ENCODE measurements around the gene SLC12A8. TPM values are rescaled to one million over a fixed set of nuclear protein-coding genes. Genes with fewer than 3 reads are reported as not detected.
A peak's percentile ranks its signal among the peaks of the same experiment; 100 is the strongest.

The SLC12A8 gene
- total RNA-seq, 1 experiment from 2014 or later, result 30.7 TPM

DNA sequence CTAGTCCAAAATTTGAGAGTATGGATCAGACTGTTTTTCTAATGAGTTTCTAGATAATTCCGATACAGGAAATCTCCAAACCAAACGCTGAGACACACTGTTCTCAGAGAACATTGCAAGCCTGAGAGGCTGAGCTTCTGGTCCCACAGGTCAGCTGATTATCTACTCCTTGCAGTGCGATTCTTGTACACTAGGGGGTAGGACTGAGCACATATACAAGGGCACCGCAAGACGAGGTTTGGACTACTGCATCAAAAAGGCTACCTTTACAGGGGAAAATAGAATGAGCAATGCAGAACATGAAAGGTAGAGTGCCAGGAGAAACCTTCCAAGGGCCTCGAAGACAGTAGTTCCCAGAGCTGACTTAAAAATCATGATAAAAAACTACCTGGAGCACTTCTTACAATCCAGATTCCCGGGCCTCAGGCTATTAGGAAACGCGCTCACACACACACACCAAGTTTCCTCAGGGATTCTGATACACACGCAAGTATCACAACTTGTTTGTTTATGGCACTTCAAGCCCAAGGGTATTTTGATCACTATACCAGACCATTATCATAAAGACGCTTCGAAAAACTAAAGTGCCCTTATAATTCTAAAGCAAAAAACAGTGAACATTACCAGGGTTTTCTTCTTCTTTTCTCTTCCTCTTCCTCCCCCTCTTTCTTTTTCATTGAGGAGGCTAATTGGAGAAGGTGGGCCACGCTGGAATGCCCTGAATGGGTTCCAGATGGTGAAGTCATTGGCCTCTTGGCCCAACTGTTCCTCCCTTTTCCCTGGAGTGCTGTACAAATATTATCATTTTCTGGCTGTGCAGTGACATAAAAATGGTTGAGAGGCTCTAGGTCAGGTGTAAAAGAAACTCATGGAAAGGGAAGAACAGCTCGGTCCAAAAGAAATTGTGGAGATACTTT, 61.8 kb downstream of the SLC12A8 start:
- no peak for TF ChIP-seq EZH2 (IDR thresholded peaks at IDR 0.05; ENCODE audit: low read depth)
- TF ChIP-seq, protein P1, sequence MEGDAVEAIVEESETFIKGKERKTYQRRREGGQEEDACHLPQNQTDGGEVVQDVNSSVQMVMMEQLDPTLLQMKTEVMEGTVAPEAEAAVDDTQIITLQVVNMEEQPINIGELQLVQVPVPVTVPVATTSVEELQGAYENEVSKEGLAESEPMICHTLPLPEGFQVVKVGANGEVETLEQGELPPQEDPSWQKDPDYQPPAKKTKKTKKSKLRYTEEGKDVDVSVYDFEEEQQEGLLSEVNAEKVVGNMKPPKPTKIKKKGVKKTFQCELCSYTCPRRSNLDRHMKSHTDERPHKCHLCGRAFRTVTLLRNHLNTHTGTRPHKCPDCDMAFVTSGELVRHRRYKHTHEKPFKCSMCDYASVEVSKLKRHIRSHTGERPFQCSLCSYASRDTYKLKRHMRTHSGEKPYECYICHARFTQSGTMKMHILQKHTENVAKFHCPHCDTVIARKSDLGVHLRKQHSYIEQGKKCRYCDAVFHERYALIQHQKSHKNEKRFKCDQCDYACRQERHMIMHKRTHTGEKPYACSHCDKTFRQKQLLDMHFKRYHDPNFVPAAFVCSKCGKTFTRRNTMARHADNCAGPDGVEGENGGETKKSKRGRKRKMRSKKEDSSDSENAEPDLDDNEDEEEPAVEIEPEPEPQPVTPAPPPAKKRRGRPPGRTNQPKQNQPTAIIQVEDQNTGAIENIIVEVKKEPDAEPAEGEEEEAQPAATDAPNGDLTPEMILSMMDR (conservative IDR thresholded peaks at IDR 0.05), result peak; percentile 66
- Histone ChIP-seq H3K4me1 (replicated peaks; ENCODE audit: insufficient read depth) (no peaks in the 10 kb centered on the region), H3K4me3 (no peak overlapping the region), H3K36me3 (ENCODE audit: low read depth) (no peaks in the 10 kb centered on the region), H3K27me3 (ENCODE audit: insufficient read depth, low read depth) (no peaks in the 10 kb centered on the region), H3K9me2 (ENCODE audit: insufficient read depth) (no peaks in the 10 kb centered on the region), H3K79me2 (ENCODE audit: low read depth) (no peaks in the 10 kb centered on the region), H2AFZ (no peak overlapping the region), H3K4me2 (no peak overlapping the region), H4K20me1 (ENCODE audit: insufficient read depth) (no peaks in the 10 kb centered on the region; the same call in 1 of the 2 replicates), H3K27ac (no peak overlapping the region), H3F3A (ENCODE audit: insufficient read depth, low read depth) (no peaks in the 10 kb centered on the region), H3K9me3 (ENCODE audit: insufficient read depth, low read depth) (no peaks in the 10 kb centered on the region)
- ChIA-PET POLR2A (ENCODE audit: unreplicated experiment) (no interaction called here), CTCF (interaction anchor here (0.6 kb wide), 1 partner anchor 10 kb away, joined by 7 read pairs; no protein-coding TSS in a partner anchor)
- intact Hi-C loops (cut with micrococcal nuclease; ENCODE audit: unreplicated experiment), result no loop called here
- DNase-seq, result no peak
- BruUV-seq (replicated peaks), result no TSS peak

DNA sequence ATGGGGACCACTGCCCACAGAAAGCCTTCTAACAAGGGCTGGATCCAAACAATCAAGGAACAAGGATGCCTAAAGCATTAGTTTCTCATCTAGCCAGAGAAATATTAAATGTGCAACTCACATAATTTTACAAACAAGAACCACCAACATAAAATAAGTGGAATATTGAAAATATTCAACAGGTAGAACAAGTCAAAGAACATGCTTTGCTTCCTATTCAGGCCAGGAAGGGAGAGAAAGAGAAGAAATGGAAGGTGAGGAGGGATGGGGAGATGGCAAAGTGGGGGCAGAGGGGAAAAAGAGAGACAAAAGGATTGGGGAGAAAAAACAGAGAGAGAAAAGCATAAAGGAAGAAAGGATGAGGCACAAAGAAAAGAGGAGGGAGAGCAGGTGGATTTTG, 63.1 kb downstream of the SLC12A8 start:
- no peak for DNase-seq
- Histone ChIP-seq H3F3A (ENCODE audit: insufficient read depth, low read depth) (no peaks in the 10 kb centered on the region), H2AFZ (no peak overlapping the region), H3K9me2 (ENCODE audit: insufficient read depth) (no peaks in the 10 kb centered on the region), H3K4me2 (no peak overlapping the region), H3K4me3 (no peak overlapping the region), H3K27ac (no peak overlapping the region), H3K4me1 (replicated peaks; ENCODE audit: insufficient read depth) (no peaks in the 10 kb centered on the region), H3K9me3 (ENCODE audit: insufficient read depth, low read depth) (no peaks in the 10 kb centered on the region), H3K79me2 (ENCODE audit: low read depth) (no peaks in the 10 kb centered on the region), H4K20me1 (ENCODE audit: insufficient read depth) (no peaks in the 10 kb centered on the region; the same call in 1 of the 2 replicates), H3K27me3 (ENCODE audit: insufficient read depth, low read depth) (no peaks in the 10 kb centered on the region), H3K36me3 (ENCODE audit: low read depth) (no peaks in the 10 kb centered on the region)
- BruUV-seq (replicated peaks), result no TSS peak
- intact Hi-C loops (cut with micrococcal nuclease; ENCODE audit: unreplicated experiment), result no loop called here
- ChIA-PET CTCF (no interaction called here), POLR2A (ENCODE audit: unreplicated experiment) (interaction anchor here (0.7 kb wide), 1 partner anchor 61 kb away, joined by 3 read pairs; no protein-coding TSS in a partner anchor)
- no peak for TF ChIP-seq EZH2 (IDR thresholded peaks at IDR 0.05; ENCODE audit: low read depth)
- TF ChIP-seq, protein P1 (conservative IDR thresholded peaks at IDR 0.05), result no peak

DNA sequence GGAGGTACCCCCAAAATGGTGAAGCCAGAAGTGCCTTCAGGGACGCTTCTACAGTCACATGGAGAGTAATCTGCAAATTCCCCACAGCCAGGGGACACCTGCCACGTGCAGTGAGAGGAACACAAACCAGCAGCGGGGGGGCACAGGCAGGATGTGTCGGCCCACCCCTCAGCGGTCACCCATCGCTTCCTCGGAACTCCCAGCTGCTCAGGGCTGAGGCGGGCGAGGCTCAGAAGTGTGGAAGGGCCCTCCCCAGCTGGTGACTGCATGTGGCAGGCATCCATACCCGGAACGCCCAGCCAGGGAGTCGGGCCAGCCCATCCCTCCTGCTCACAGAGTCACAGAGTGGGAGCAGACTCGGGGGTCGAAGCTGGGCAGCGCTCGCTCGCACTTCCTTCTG, 63.7 kb downstream of the SLC12A8 start:
- Histone ChIP-seq H3K4me1 (replicated peaks; ENCODE audit: insufficient read depth) (no peaks in the 10 kb centered on the region), H3K36me3 (ENCODE audit: low read depth) (no peaks in the 10 kb centered on the region), H3F3A (ENCODE audit: insufficient read depth, low read depth) (no peaks in the 10 kb centered on the region), H3K4me3 (no peak overlapping the region), H3K27ac (no peak overlapping the region), H3K79me2 (ENCODE audit: low read depth) (no peaks in the 10 kb centered on the region), H4K20me1 (ENCODE audit: insufficient read depth) (no peaks in the 10 kb centered on the region; the same call in 1 of the 2 replicates), H2AFZ (no peak overlapping the region), H3K4me2 (no peak overlapping the region), H3K9me2 (ENCODE audit: insufficient read depth) (no peaks in the 10 kb centered on the region), H3K9me3 (ENCODE audit: insufficient read depth, low read depth) (no peaks in the 10 kb centered on the region), H3K27me3 (ENCODE audit: insufficient read depth, low read depth) (no peaks in the 10 kb centered on the region)
- ChIA-PET POLR2A (ENCODE audit: unreplicated experiment) (no interaction called here), CTCF (no interaction called here)
- intact Hi-C loops (cut with micrococcal nuclease; ENCODE audit: unreplicated experiment), result no loop called here
- BruUV-seq (replicated peaks), result no TSS peak
- DNase-seq, result peak in 1 of 2 experiments; percentile 70
- TF ChIP-seq, protein P1 (conservative IDR thresholded peaks at IDR 0.05), result no peak
- TF ChIP-seq EZH2 (IDR thresholded peaks at IDR 0.05; ENCODE audit: low read depth), result no peak

Data from PC-9 (cell line).